ENCODE results near the gene ATP9A.

GRCh38 chr20:51713213-51713598, 55.0 kb downstream of the ATP9A start:
- no peak for TF ChIP-seq CTCF (IDR thresholded peaks at IDR 0.05; ENCODE audit: low read depth, low read length, poor library complexity, severe bottlenecking)
- no peak for TF ChIP-seq EZH2phosphoT487 (IDR thresholded peaks at IDR 0.05; ENCODE audit: borderline replicate concordance, low read length)

Measured in DOHH2 (cell line).